ENCODE results near the gene TSSK1B. TPM values are rescaled to one million over a fixed set of nuclear protein-coding genes. Genes with fewer than 3 reads are reported as not detected.

TSSK1B gene
- total RNA-seq, 1 donor from 2014 or later: not detected

DNA sequence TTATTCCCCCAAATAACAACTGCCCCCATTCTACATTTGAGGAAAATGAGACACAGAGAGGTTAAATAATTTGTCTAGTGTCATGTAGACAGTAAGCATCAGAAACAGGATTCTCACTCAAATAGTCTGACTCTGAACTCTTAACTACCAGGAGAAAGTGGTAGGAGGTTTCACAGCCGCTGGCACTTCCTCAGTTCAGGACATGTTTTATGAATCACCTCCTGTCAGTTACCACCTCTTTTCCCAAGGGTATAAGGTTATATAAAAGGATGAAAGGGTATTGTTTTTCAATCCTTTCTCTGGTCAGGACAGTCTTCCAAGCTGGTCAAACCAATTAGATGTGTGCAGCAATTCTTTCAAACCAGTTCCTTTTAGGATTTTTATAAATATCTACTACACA is 52.1 kb downstream of the TSSK1B start:
- no peak overlapping the region for H3K27ac ChIP-seq
- intact Hi-C loops (cut with DNase I): no loop called here
- TF ChIP-seq CTCF (IDR thresholded peaks at IDR 0.05): no peak
- peaks cover 6% of the 10 kb centered on the region for H3K27me3 ChIP-seq (ENCODE audit: low read depth)
- no peaks in the 10 kb centered on the region for H3K4me1 ChIP-seq
- no peak overlapping the region for H3K4me3 ChIP-seq
- no peak for ATAC-seq
- no peak for DNase-seq
- H3K36me3 ChIP-seq: no peaks in the 10 kb centered on the region
- H3K9me3 ChIP-seq: no peaks in the 10 kb centered on the region

Other genes with a start within 250 kb of the TSSK1B start
- 20.6 TPM for gene MCC, start 53.5 kb upstream of the TSSK1B start, total RNA-seq
- 21.1 TPM for gene YTHDC2, start 78.7 kb upstream of the TSSK1B start, total RNA-seq

Measured in lower lobe of right lung (tissue), 2 donors.